ENCODE measurements around the gene SLC22A16.
"Not testable (repeated sequence)": the region's sequence is repeated elsewhere in the genome, so short reads cannot be mapped to it uniquely, and the experiment has no call there.

SLC22A16 gene, protein sequence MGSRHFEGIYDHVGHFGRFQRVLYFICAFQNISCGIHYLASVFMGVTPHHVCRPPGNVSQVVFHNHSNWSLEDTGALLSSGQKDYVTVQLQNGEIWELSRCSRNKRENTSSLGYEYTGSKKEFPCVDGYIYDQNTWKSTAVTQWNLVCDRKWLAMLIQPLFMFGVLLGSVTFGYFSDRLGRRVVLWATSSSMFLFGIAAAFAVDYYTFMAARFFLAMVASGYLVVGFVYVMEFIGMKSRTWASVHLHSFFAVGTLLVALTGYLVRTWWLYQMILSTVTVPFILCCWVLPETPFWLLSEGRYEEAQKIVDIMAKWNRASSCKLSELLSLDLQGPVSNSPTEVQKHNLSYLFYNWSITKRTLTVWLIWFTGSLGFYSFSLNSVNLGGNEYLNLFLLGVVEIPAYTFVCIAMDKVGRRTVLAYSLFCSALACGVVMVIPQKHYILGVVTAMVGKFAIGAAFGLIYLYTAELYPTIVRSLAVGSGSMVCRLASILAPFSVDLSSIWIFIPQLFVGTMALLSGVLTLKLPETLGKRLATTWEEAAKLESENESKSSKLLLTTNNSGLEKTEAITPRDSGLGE

GRCh38 chr6:110476046-110476849, at the start of gene SLC22A16:
SLC22A16 (minus strand) TSS chr6:110476613; CDS start chr6:110476574, 39 bp downstream.
- DNase-seq (ENCODE audit: low read depth) = no peak

GRCh38 chr6:110525001-110525400, 48.6 kb upstream of the SLC22A16 start:
- no peak for DNase-seq (ENCODE audit: low read depth)

DNA sequence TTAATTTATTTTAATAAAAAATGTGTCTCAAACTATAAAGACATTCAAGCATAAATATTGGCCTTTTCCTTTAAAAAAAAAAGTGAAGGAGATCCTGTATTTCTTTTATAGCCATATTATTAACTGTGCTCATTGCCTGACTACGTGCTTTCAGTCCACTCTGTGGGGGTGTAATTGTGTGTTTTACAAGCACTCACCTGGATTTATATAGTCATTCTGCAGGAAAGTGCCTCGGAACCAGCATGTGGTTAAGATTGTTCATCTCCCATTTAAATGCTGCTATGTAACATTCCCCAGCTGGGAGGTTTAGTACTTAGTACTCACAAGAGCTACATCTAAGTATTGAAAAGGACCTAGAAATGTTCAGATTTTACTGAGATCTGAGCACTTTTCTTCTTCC, 47.9 kb upstream of the SLC22A16 start:
- DNase-seq (ENCODE audit: low read depth) = no peak

DNA sequence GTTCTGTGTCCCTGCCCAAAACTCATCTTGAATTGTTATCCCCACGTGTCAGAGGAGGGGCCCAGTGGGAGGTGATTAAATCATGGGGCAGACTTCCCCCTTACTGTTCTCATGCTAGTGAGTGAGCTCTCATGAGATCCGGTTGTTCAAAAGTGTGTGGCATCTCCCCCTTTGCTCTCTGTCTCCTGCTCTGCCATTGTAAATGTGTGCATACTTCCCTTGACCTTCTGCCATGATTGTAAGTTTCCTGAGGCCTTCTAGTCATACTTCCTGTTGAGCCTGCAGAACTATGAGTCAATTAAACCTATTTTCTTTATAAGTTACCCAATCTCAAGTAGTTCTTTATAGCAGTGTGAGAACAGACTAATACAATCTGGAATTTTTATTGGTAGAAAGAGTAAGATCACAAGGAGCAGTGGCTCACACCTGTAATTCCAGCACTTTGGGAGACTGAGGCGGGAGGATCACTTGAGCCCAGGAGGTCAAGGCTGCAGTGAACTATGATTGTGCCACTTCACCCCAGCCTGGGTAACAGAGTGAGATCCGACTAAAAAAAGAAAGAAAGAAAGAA, 47.1 kb upstream of the SLC22A16 start:
- no peak for DNase-seq (ENCODE audit: low read depth)

DNA sequence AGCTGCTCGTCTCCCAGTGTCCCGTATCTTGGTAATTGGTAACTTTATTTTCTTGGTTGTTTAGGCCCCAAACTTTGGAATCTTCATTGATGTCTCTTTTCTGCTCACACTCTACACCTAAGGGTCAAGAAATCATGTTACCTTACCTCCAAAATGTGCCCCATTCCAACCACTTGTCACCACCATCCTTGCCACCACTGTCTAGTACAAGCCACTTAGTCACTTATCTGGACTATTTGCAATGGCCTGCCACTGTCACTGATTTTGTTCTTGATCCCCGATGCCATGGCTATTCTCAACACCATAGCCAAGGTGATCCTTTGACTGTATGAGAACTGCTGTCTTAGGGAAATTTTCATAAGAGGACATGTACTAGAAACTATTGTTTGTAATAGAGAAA, 46.0 kb upstream of the SLC22A16 start:
- no peak for DNase-seq (ENCODE audit: low read depth)

DNA sequence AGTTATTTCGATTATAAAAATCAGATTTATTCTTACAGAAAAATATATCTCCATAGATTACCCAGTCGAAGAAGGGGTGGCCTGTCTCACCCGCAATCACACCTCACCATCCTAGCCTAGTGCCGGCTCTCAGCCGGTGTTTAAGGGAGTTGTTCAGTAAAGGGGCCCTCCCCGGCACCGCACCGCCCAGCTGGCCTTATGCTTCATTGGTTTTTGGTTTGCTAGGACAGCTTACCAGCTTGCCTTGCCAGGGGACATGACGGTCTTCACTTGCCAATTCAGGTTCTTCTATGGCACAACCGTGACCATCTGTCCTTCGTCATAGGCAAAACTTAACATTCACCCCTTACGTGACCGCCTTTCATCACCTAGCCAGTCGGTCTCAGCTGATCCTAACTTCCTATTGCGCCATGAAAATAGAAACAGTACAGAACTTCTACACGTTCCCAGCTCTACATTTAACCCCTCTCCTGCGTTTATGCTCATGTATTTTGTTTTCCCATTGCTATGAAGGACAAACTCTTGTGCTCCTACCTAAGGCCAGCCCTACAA, 44.7 kb upstream of the SLC22A16 start:
- no peak for DNase-seq (ENCODE audit: low read depth)

GRCh38 chr6:110520209-110520965, 44.0 kb upstream of the SLC22A16 start:
- DNase-seq (ENCODE audit: low read depth) = no peak

GRCh38 chr6:110517601-110518281, 41.3 kb upstream of the SLC22A16 start:
- no peak for DNase-seq (ENCODE audit: low read depth)

DNA sequence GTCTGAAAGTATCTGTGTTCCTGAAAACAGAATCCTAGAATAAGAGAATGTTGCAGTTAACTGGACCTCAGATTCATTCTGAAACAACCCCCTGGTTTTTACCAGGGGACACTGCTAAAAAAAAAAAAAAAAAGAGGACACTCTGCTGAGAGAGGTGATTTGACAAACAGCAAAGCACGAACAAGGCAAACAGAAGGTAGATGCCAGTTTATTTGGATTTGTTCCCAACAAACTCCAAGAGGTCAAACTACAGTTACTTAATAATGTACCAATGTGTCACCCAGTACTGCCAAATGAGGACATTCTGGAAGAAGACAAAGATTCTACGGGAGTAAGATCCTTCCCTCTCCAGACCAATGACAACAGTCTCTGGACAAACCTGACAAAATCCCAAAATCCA, 40.6 kb upstream of the SLC22A16 start:
- no peak for DNase-seq (ENCODE audit: low read depth)

- DNase-seq (ENCODE audit: low read depth) = no peak
These were observed 38.4 kb upstream of the SLC22A16 start for GRCh38 chr6:110514818-110515217.

- no peak for DNase-seq (ENCODE audit: low read depth)
These were observed 36.6 kb upstream of the SLC22A16 start for GRCh38 chr6:110512991-110513390.

- not testable (repeated sequence) for DNase-seq (ENCODE audit: low read depth)
These were observed 36.1 kb upstream of the SLC22A16 start for GRCh38 chr6:110512549-110512948.

GRCh38 chr6:110511401-110511800, 35.0 kb upstream of the SLC22A16 start:
- DNase-seq (ENCODE audit: low read depth) = no peak

GRCh38 chr6:110509617-110510241, 33.3 kb upstream of the SLC22A16 start:
- DNase-seq (ENCODE audit: low read depth) = no peak

DNA sequence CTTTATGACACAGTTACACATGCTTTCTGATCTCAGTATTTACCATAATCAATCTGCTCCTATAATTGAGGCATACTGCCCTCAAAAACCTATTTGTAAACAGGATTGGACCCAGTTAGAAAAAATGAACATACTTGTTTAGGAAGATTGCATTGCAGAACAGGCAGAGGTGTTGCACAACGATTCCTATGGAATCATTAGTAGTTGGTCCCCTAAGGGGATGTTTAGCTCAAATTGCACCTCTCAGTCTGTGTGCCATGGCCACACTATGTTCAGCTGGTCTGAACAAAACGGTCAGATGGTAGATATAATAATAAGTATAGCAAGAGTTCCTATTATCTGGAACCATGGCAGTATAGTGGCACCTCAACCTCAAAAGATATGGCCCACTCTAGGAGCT, 28.5 kb upstream of the SLC22A16 start:
- DNase-seq (ENCODE audit: low read depth) = not testable (repeated sequence)

- DNase-seq (ENCODE audit: low read depth) = no peak
These were observed 19.5 kb upstream of the SLC22A16 start for GRCh38 chr6:110495949-110496348.

GRCh38 chr6:110493253-110493800, 16.9 kb upstream of the SLC22A16 start:
- no peak for DNase-seq (ENCODE audit: low read depth)

GRCh38 chr6:110492584-110492983, 16.2 kb upstream of the SLC22A16 start:
- DNase-seq (ENCODE audit: low read depth) = no peak

- DNase-seq (ENCODE audit: low read depth) = no peak
These were observed 15.4 kb upstream of the SLC22A16 start for GRCh38 chr6:110491644-110492317.

GRCh38 chr6:110491299-110491643, 14.9 kb upstream of the SLC22A16 start:
- DNase-seq (ENCODE audit: low read depth) = no peak
